ENCODE results near the gene TEX29.

DNA sequence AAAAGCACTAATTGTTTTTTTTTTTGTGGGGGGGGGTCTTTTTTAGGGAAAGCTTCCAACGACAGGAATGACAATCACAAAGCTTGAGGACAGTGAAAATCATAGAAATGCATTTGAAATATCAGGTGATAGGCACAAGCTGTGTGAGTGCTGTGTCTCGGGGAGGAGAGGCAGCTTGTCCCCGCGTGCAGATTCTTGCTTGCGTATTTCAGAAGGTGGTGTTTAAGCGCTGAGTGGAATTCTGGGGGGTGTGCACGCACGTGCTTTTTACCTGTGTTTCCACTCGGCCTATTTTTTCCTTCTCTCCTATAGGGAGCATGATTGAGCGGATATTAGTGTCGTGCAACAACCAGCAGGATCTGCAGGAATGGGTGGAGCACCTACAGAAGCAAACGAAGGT is 40.2 kb upstream of the TEX29 start:
- TF ChIP-seq, protein P1, sequence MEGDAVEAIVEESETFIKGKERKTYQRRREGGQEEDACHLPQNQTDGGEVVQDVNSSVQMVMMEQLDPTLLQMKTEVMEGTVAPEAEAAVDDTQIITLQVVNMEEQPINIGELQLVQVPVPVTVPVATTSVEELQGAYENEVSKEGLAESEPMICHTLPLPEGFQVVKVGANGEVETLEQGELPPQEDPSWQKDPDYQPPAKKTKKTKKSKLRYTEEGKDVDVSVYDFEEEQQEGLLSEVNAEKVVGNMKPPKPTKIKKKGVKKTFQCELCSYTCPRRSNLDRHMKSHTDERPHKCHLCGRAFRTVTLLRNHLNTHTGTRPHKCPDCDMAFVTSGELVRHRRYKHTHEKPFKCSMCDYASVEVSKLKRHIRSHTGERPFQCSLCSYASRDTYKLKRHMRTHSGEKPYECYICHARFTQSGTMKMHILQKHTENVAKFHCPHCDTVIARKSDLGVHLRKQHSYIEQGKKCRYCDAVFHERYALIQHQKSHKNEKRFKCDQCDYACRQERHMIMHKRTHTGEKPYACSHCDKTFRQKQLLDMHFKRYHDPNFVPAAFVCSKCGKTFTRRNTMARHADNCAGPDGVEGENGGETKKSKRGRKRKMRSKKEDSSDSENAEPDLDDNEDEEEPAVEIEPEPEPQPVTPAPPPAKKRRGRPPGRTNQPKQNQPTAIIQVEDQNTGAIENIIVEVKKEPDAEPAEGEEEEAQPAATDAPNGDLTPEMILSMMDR (IDR thresholded peaks at IDR 0.05): no peak
- no peak for TF ChIP-seq EP300 (IDR thresholded peaks at IDR 0.05)
- no peak for TF ChIP-seq POLR2A (IDR thresholded peaks at IDR 0.05)
- no peak for TF ChIP-seq POLR2AphosphoS5 (IDR thresholded peaks at IDR 0.05)

All from upper lobe of left lung (tissue), 4 donors.